ENCODE measurements around the gene DNAH5.

DNAH5 gene

DNA sequence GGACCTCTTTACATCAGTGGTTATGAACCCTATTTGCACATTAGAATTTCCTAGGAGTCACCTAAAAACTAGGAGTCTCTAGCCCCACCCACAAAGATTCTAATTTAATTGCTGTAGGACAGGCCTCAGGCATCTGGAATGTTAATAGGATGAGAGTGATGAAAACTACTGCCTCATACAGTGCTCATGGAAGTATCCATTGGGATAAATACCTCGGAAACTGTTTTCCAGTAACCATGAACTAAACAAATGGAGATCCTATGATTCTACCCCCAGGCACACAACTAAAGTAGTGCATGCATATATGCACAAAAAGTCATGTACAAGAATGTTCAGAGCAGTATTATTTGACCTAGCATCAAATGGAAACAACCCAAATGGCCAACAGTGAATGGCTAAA lies 286.3 kb downstream of the DNAH5 start:
- in situ Hi-C loops (cut with HindIII; ENCODE audit: low pct_ligation_motif_present, low sequenced_read_pairs), result no loop called here
- Histone ChIP-seq H3K27ac (no peak overlapping the region), H3K4me3 (ENCODE audit: low read depth, low read length) (no peak overlapping the region)

DNA sequence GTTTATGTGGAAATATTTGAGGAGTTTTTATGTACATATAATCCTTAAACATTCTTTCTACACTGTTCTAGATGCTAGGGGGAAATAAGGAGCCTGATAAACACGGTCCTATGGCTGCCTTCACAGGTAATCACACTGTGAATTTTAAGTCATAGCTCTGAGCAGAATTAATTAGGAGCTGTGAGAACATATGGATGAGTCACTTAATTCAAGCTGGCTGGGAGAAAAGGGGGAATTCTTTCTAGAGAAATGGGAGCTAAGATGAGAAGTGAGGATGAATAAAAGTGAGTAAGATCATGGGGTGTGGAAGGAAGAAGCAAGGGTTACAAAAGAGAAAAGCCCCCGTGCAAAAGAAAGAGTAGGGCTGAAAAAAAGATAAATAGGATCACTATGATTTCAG lies 290.8 kb downstream of the DNAH5 start:
- Histone ChIP-seq H3K36me3 (replicated peaks) (no peaks in the 10 kb centered on the region), H3K4me3 (ENCODE audit: low read depth, low read length) (no peak overlapping the region), H3K27ac (no peak overlapping the region), H3K27me3 (replicated peaks) (no peaks in the 10 kb centered on the region)
- TF ChIP-seq, protein P1, sequence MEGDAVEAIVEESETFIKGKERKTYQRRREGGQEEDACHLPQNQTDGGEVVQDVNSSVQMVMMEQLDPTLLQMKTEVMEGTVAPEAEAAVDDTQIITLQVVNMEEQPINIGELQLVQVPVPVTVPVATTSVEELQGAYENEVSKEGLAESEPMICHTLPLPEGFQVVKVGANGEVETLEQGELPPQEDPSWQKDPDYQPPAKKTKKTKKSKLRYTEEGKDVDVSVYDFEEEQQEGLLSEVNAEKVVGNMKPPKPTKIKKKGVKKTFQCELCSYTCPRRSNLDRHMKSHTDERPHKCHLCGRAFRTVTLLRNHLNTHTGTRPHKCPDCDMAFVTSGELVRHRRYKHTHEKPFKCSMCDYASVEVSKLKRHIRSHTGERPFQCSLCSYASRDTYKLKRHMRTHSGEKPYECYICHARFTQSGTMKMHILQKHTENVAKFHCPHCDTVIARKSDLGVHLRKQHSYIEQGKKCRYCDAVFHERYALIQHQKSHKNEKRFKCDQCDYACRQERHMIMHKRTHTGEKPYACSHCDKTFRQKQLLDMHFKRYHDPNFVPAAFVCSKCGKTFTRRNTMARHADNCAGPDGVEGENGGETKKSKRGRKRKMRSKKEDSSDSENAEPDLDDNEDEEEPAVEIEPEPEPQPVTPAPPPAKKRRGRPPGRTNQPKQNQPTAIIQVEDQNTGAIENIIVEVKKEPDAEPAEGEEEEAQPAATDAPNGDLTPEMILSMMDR (IDR thresholded peaks at IDR 0.05; ENCODE audit: low read depth, low read length, missing control alignments), result no peak
- in situ Hi-C loops (cut with HindIII; ENCODE audit: low pct_ligation_motif_present, low sequenced_read_pairs), result no loop called here
- DNase-seq, result no peak

More for the DNA sequence above, 286.3 kb downstream of the DNAH5 start:
- Histone ChIP-seq H3K36me3 (replicated peaks) (no peaks in the 10 kb centered on the region), H3K27me3 (replicated peaks) (no peaks in the 10 kb centered on the region)
- TF ChIP-seq, protein P1 (IDR thresholded peaks at IDR 0.05; ENCODE audit: low read depth, low read length, missing control alignments), result no peak
- no peak for DNase-seq

DNA sequence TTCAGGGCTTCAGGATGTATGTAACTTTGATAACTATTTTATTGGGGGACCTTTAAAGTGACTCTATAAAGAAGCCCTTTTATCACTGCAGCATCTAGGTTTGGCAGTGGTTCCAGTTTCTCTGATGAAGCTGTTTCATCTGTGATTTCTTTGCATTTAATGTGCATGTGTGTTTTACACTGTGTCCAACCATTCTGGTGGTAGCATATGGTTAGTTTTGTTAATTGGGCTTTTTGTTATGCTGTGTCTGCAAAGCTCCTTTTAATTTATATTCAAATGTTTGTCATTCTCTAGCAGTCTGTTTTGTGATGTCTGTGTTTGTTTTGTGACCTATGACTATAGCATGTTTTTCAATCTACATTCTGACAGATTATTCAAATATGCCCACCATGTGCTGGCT lies 294.8 kb downstream of the DNAH5 start:
- DNase-seq, result no peak
- Histone ChIP-seq H3K27ac (no peak overlapping the region), H3K36me3 (replicated peaks) (no peaks in the 10 kb centered on the region), H3K27me3 (replicated peaks) (no peaks in the 10 kb centered on the region), H3K4me3 (ENCODE audit: low read depth, low read length) (no peak overlapping the region)
- TF ChIP-seq, protein P1 (IDR thresholded peaks at IDR 0.05; ENCODE audit: low read depth, low read length, missing control alignments), result no peak
- in situ Hi-C loops (cut with HindIII; ENCODE audit: low pct_ligation_motif_present, low sequenced_read_pairs), result no loop called here

DNA sequence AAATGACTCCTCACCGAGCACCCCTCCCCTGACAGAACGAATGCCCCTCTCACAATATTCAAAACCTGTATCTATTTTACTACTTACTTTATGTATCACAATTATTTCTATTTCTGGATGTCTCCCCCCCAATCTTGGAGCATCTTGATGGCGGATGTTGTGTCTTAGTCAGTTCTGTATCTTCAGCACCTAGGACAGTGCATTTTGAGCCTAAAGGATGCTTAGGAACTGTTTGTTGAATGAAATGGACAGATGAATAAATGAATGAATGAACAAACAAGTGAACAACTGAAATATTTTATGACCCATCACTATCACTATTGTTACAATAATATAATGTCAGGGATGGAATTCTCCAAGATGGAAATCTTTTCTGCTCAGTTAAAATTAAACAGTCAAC lies 295.7 kb downstream of the DNAH5 start:
- in situ Hi-C loops (cut with HindIII; ENCODE audit: low pct_ligation_motif_present, low sequenced_read_pairs), result no loop called here
- no peak for DNase-seq
- H3K36me3 ChIP-seq (replicated peaks), result no peaks in the 10 kb centered on the region
- TF ChIP-seq, protein P1 (IDR thresholded peaks at IDR 0.05; ENCODE audit: low read depth, low read length, missing control alignments), result no peak
- no peak overlapping the region for H3K4me3 ChIP-seq (ENCODE audit: low read depth, low read length)
- no peak overlapping the region for H3K27ac ChIP-seq
- H3K27me3 ChIP-seq (replicated peaks), result no peaks in the 10 kb centered on the region

DNA sequence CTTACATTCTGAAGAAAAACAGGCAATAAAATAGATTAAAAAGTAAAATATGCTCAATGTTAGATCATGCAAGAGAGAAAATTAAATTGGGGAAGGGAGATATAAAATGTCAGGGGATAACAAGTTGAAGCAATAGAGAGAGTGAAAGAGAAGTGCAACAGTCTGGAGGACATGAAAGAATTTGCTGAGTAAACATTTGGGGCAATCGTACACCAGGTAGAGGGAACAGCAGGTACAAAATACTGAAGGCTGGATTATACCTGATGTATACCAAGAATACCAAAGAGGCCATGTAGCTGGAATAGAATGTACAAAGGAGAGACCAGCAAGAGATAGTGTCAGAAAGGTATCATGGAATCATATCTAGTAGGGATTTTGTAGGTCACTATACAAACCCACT lies 300.8 kb downstream of the DNAH5 start:
- DNase-seq, result no peak
- in situ Hi-C loops (cut with HindIII; ENCODE audit: low pct_ligation_motif_present, low sequenced_read_pairs), result no loop called here
- no peak overlapping the region for H3K27ac ChIP-seq
- TF ChIP-seq, protein P1 (IDR thresholded peaks at IDR 0.05; ENCODE audit: low read depth, low read length, missing control alignments), result no peak
- H3K4me3 ChIP-seq (ENCODE audit: low read depth, low read length), result no peak overlapping the region
- no peaks in the 10 kb centered on the region for H3K36me3 ChIP-seq (replicated peaks)
- H3K27me3 ChIP-seq (replicated peaks), result no peaks in the 10 kb centered on the region

DNA sequence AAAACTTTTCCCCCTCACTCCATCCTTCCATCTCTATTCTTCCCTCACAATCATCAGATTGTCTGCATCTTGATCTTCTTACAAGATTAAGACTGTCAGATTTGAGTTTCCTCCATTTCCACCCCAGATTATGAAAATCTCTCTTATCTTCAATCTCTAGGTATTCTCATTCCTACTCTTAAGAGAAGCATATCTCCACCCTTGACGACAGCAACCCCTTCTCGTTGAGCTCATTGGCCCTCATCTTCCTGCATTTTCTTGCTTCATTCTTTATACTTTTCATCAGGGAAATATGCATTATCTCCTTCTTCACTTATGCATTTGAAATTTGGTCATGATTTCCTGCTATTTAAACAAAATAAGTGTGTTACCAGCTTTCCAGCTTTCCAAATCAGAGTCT lies 301.3 kb downstream of the DNAH5 start:
- H3K4me3 ChIP-seq (ENCODE audit: low read depth, low read length), result no peak overlapping the region
- in situ Hi-C loops (cut with HindIII; ENCODE audit: low pct_ligation_motif_present, low sequenced_read_pairs), result no loop called here
- H3K27ac ChIP-seq, result no peak overlapping the region
- no peak for DNase-seq
- TF ChIP-seq, protein P1 (IDR thresholded peaks at IDR 0.05; ENCODE audit: low read depth, low read length, missing control alignments), result no peak
- no peaks in the 10 kb centered on the region for H3K27me3 ChIP-seq (replicated peaks)
- no peaks in the 10 kb centered on the region for H3K36me3 ChIP-seq (replicated peaks)
